ENCODE measurements around the gene COL27A1.
"Not testable (repeated sequence)": the region's sequence is repeated elsewhere in the genome, so short reads cannot be mapped to it uniquely, and the experiment has no call there.

- TF ChIP-seq EZH2 (IDR thresholded peaks at IDR 0.05; ENCODE audit: borderline replicate concordance, low read depth, low read length, poor library complexity, severe bottlenecking); CTCF (conservative IDR thresholded peaks at IDR 0.05; ENCODE audit: low read depth, low read length): not testable (repeated sequence)
Observed at GRCh38 chr9:114332474-114333040, 177.2 kb downstream of the COL27A1 start.

Measured in A673 (cell line).